Mesodermal cell (in vitro differentiated cells): ENCODE data around the gene CCDC60. TPM values are rescaled to one million over a fixed set of nuclear protein-coding genes. Genes with fewer than 3 reads are reported as not detected.
A peak's percentile ranks its signal among the peaks of the same experiment; 100 is the strongest.

ENCODE experiments used
- H3K27ac ChIP-seq: 2 replicates; pipeline ENCODE4 v1.7.0; 2013; ENCODE audit warnings: mild to moderate bottlenecking, low read depth, low read length, moderate library complexity; ENCODE audit not compliant: severe bottlenecking
- H3K36me3 ChIP-seq: 2 replicates; pipeline ENCODE4 v1.7.1; 2013; ENCODE audit warnings: mild to moderate bottlenecking, low read length, moderate library complexity; ENCODE audit not compliant: control insufficient read depth, insufficient read depth
- H3K4me1 ChIP-seq: one replicate; pipeline ENCODE4 v1.7.1; 2013; ENCODE audit warnings: mild to moderate bottlenecking, low read length; ENCODE audit not compliant: insufficient read depth, control insufficient read depth, poor library complexity, severe bottlenecking
- H3K4me3 ChIP-seq: 2 replicates; pipeline ENCODE4 v1.7.0; 2013; ENCODE audit warnings: low read length, control low read depth, mild to moderate bottlenecking; ENCODE audit not compliant: insufficient read depth, poor library complexity, severe bottlenecking; ENCODE audit errors: extremely low read depth
- H3K9me3 ChIP-seq: 2 replicates; pipeline ENCODE4 v1.7.1; 2013; ENCODE audit warnings: mild to moderate bottlenecking, low read length, moderate library complexity; ENCODE audit not compliant: control insufficient read depth
- WGBS, 2 experiments: methylation state at CpG; one replicate each; pipeline ENCODE4 v1.1.5; 2013; ENCODE audit warnings: missing lambda C conversion rate in 2 of 2; ENCODE audit not compliant: insufficient coverage in 2 of 2; 5-methylcytosine and 5-hydroxymethylcytosine counted together
- polyA plus RNA-seq, 2 experiments: library from polyadenylated mRNA; stranded (reverse); fragments of 50-300 nt; gene quantifications; one replicate each; pipeline ENCODE4 v1.2.3, GENCODE V29; 2013

The CCDC60 gene
- 0.22 TPM for polyA plus RNA-seq (2013, experiment 1 of 2)
- 1.3 TPM for polyA plus RNA-seq (2013, experiment 2 of 2)

DNA sequence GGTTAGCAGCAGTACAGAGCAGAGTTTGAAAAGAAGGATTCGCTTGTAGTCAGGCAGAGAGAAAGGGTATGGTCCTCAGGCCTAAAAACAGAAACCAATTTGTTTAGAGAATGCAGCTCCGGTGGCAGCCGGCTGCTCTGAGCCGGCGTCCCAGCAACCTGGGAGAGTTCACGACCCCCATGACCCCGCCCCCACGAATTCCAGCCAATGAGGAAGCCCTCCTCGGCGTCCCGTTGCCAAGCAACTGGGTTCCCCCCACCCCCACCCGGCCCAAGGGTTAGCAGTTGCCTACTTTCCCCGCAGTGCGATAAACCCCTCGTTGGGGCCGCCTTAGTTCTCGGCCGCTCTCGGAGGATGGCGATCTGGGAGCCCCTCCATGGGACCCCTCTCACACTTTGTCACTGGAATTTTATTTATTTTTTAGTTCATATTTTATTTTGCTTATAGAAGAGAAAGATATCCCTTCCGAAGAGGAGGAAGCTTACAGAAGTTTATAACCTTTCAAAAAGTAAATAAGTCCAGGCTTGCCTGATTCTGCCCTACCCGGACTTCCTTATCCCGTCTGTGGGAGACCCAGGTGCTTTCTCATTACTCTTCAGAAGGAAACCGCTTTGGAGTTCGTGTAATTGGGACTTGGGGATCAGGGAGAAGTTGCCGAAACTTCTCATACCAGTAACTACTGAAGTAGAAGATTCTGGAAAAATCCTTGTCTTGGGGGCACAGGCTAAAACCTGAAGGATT, at the start of gene CCDC60:
CCDC60 (plus strand) TSS at position 300 of the 741 bp plus-strand sequence. CDS start 448 bp downstream, outside the sequence.
- H3K4me3 ChIP-seq: no peak within 1 kb of the TSS
- H3K36me3 ChIP-seq: no peaks in the 10 kb centered on the region
- 11 to 19% methylated on average over 8 to 16 of the region's 26 CpGs for WGBS, 2 experiments
- no peak within 1 kb of the TSS for H3K27ac ChIP-seq
- H3K4me1 ChIP-seq: peaks cover 3% of the 10 kb centered on the region
- no peaks in the 10 kb centered on the region for H3K9me3 ChIP-seq

DNA sequence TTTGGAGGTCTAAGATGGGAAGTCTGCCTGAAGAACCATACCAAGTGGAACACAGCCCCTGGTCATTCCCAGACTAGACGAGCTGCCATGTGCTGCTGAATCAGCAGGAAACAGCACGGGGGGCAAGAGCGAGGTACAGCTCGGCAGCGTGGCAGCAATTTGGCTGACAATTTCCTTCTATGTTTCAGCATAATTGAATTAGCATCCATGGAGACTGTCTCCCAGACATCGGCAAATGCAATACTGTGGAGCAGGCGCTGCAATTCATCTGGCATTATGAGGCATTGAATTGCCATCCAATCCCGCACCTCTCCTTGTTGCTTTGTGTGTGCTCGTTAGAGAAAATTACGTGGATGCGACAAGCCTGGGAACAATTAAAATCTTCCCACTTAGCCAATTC, 46.0 kb upstream of the CCDC60 start:
- no peaks in the 10 kb centered on the region for H3K4me1 ChIP-seq
- H3K27ac ChIP-seq: no peak overlapping the region
- H3K4me3 ChIP-seq: no peak overlapping the region
- H3K36me3 ChIP-seq: no peaks in the 10 kb centered on the region
- no peaks in the 10 kb centered on the region for H3K9me3 ChIP-seq
- 88 to 92% methylated on average over 11 of the region's 11 CpGs for WGBS, 2 experiments

- Histone ChIP-seq H3K4me1 (no peaks in the 10 kb centered on the region), H3K4me3 (no peak overlapping the region), H3K9me3 (no peaks in the 10 kb centered on the region), H3K36me3 (no peaks in the 10 kb centered on the region), H3K27ac (no peak overlapping the region)
- 83 to 90% methylated on average over 2 to 3 of the region's 6 CpGs for WGBS, 2 experiments
Measured at GRCh38 chr12:119292893-119293630, 41.5 kb upstream of the CCDC60 start.

- no peaks in the 10 kb centered on the region for H3K9me3 ChIP-seq
- 89 to 92% methylated on average over 4 to 5 of the region's 5 CpGs for WGBS, 2 experiments
- peaks cover 2% of the 10 kb centered on the region for H3K4me1 ChIP-seq
- no peaks in the 10 kb centered on the region for H3K36me3 ChIP-seq
- H3K4me3 ChIP-seq: no peak overlapping the region
- H3K27ac ChIP-seq: no peak overlapping the region
Measured at GRCh38 chr12:119294211-119294610, 40.3 kb upstream of the CCDC60 start.

DNA sequence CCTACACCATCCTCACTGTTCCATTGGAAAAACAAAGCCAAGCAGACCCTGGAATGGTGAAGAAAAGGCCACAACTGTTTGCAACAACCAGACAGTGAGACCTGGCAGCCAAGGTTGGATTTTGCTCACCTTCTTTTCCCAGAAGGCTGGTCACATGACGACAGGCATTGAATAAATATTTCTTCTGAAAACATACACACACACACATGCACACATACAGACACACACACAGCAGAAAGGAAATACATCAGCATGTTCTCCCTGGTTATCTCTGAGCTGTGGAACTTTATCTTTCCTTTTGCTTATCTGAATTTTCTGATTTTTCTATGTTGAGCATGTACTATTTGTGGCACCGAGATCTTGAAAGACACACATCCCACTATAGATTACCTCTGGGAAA, 38.0 kb upstream of the CCDC60 start:
- 89 to 90% methylated on average over 1 of the region's 2 CpGs for WGBS, 2 experiments
- no peaks in the 10 kb centered on the region for H3K36me3 ChIP-seq
- no peak overlapping the region for H3K27ac ChIP-seq
- no peak overlapping the region for H3K4me3 ChIP-seq
- no peaks in the 10 kb centered on the region for H3K9me3 ChIP-seq
- H3K4me1 ChIP-seq: peaks cover 2% of the 10 kb centered on the region

GRCh38 chr12:119299130-119299529, 35.4 kb upstream of the CCDC60 start:
- Histone ChIP-seq H3K36me3 (no peaks in the 10 kb centered on the region), H3K4me1 (peaks cover 2% of the 10 kb centered on the region), H3K4me3 (no peak overlapping the region), H3K9me3 (no peaks in the 10 kb centered on the region), H3K27ac (no peak overlapping the region)

- 94 to 96% methylated on average over 4 to 5 of the region's 9 CpGs for WGBS, 2 experiments
- H3K27ac ChIP-seq: no peak overlapping the region
- H3K4me1 ChIP-seq: peaks cover 2% of the 10 kb centered on the region
- H3K4me3 ChIP-seq: no peak overlapping the region
- H3K9me3 ChIP-seq: no peaks in the 10 kb centered on the region
- H3K36me3 ChIP-seq: no peaks in the 10 kb centered on the region
Measured at GRCh38 chr12:119301379-119301778, 33.1 kb upstream of the CCDC60 start.

DNA sequence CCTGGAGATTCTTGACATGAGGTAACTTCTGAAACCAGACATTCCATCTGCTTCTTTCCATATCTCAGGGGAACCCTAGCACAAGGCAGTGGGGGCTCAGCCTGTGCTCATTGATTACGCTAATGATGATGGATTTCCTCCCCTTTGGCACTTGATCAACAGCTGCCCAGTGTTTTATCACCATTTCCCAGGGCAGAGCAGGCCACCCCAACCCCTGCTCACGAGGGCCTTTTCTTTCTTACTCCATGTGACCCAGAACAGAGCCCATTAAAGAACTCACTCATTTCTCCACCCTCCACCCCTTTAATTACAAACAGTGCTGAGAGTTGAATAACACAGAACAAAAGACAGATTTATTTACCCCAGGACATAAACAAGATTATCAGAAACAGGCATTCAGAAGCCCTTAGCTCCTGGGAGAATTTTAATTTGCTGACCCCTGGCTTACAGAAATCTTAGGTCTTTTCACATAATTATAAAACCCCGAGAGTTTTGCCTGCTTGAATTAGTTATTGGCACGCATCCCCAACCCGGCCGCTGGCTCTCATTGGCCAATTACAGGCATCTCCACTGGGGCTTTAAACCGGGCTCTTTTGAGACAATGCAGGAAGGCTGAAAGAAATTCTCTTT, 32.0 kb upstream of the CCDC60 start:
- Histone ChIP-seq H3K9me3 (no peaks in the 10 kb centered on the region), H3K4me3 (no peak overlapping the region), H3K36me3 (no peaks in the 10 kb centered on the region), H3K27ac (peak overlapping the region; percentile 49), H3K4me1 (peaks cover 2% of the 10 kb centered on the region)
- 66 to 79% methylated on average over 6 of the region's 7 CpGs for WGBS, 2 experiments

DNA sequence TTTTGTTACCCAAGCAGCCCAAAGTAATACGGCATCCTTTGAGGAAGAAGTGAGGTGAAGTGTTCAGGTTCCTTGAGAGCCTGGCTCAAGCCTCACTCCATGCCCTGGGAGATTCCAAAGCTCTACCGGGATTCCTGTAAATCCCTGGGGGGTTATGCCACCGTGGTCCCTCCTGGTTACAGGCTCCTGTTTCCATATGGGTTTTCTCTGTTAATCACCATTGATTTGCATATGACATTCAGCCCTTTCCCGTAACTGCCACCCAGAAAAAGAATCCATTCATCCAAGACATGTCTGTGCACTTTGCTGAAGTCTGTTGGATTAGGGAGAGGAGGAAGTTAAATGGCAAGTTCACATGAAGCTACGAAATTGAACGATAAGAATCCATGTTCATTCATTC, 27.9 kb upstream of the CCDC60 start:
- Histone ChIP-seq H3K4me1 (peaks cover 4% of the 10 kb centered on the region), H3K4me3 (no peak overlapping the region), H3K27ac (no peak overlapping the region), H3K9me3 (no peaks in the 10 kb centered on the region), H3K36me3 (no peaks in the 10 kb centered on the region)
- WGBS, 2 experiments: 80% methylated on average over 3 of the region's 6 CpGs; no CpG with 5 or more reads in 1 of the 2 experiments

GRCh38 chr12:119307747-119308146, 26.8 kb upstream of the CCDC60 start:
- Histone ChIP-seq H3K36me3 (no peaks in the 10 kb centered on the region), H3K4me3 (no peak overlapping the region), H3K27ac (no peak overlapping the region), H3K4me1 (peaks cover 4% of the 10 kb centered on the region), H3K9me3 (no peaks in the 10 kb centered on the region)
- WGBS, 2 experiments: 83 to 95% methylated on average over 2 of the region's 2 CpGs
